ENCODE data around the gene SALL1. TPM values are rescaled to one million over a fixed set of nuclear protein-coding genes. Genes with fewer than 3 reads are reported as not detected.
A peak's percentile ranks its signal among the peaks of the same experiment; 100 is the strongest.

SALL1 gene
- total RNA-seq, 2 donors from 2014 or later = 122 to 172 TPM

DNA sequence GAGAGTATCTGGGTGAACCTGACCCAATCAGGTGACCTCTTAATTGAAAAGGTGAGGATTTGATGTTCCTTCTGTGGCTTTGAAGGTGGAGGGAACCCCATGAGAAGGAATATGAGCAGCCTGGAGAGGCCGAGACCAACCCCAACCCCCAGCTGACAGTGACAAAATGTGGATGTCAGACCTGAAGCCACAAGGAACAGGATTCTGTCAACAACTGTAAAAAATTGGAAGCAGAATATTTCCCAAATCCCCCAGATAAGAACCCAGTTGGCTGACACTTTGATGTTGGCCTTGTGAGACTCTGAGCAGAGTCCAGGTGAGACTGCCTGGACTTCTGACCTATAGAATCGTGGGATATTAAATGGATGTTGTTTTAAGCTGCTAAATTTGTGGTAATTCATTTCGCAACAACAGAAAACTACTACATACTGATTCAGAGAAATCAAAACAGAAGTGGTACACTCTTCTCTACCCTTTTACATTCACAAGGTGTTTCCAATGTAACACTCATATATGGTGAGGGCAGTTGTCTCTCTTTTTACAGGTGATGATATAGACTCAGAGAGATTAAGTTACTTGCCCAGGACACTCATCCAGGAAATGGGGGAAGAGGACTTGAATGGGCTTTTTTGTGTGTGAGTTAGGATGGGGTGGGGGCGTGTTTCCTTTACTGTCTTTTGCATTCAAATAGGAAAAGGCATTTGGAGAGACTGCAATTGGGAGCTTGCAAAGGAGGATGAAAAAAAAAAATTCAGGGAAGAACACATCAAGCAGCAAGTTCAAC, 29.8 kb upstream of the SALL1 start:
- TF ChIP-seq CTCF (conservative IDR thresholded peaks at IDR 0.05) = no peak
- Mint-ChIP-seq H3K27ac (peak overlapping the region; percentile 52), H3K9me3 (no peaks in the 10 kb centered on the region), H3K4me3 (no peak overlapping the region), H3K4me1 (peaks cover 46% of the 10 kb centered on the region), H3K36me3 (ENCODE audit: low read depth) (no peaks in the 10 kb centered on the region), H3K27me3 (ENCODE audit: insufficient read depth) (peaks cover 4% of the 10 kb centered on the region)
- Histone ChIP-seq H3K36me3 (ENCODE audit: control insufficient read depth, insufficient read depth, low read length) (no peaks in the 10 kb centered on the region), H3K9me3 (ENCODE audit: control insufficient read depth, low read length) (no peaks in the 10 kb centered on the region), H3K4me3 (ENCODE audit: low read length) (no peak overlapping the region), H3K9ac (ENCODE audit: extremely low read depth, low read length, poor library complexity, severe bottlenecking) (no peak overlapping the region), H3K27ac (ENCODE audit: low read depth, low read length) (no peak overlapping the region), H3K4me1 (ENCODE audit: control insufficient read depth, insufficient read depth, low read length) (peaks cover 26% of the 10 kb centered on the region), H3K27me3 (ENCODE audit: control insufficient read depth, insufficient read depth, low read length, poor library complexity, severe bottlenecking) (no peaks in the 10 kb centered on the region)
- 54 to 58% methylated on average over 2 to 4 of the region's 4 CpGs for WGBS, 2 experiments (ENCODE audit: insufficient coverage in 1 of 2, insufficient read length in 1 of 2)
- no peak for DNase-seq

GRCh38 chr16:51175081-51175480, 24.0 kb upstream of the SALL1 start:
- no peak overlapping the region for H3K9ac ChIP-seq (ENCODE audit: extremely low read depth, low read length, poor library complexity, severe bottlenecking)
- peaks cover 17% of the 10 kb centered on the region for H3K9me3 Mint-ChIP-seq

DNA sequence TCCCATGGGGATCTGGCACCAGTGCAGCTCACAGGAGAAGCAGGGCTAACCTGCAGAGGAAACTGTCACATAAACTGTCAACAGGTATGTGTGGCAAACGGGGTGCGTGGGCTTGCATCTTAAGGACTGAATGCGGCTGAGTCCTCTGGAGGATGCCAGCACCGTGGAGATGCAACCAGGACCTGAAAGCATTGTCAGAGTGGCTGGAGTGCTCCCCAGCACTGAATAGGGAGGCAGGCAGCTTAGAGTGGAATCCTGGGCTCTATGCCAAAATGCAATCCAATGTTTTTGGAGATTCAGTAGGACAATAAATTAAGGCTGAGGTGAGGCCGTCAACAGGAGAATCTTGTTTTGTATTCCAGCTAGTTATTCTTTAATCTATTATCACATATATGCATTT, 21.3 kb upstream of the SALL1 start:
- H3K4me3 Mint-ChIP-seq = no peak overlapping the region
- H3K9me3 ChIP-seq (ENCODE audit: control insufficient read depth, low read length) = peaks cover 16% of the 10 kb centered on the region
- H3K4me3 ChIP-seq (ENCODE audit: low read length) = no peak overlapping the region
- H3K4me1 Mint-ChIP-seq = no peaks in the 10 kb centered on the region
- no peak overlapping the region for H3K27ac ChIP-seq (ENCODE audit: low read depth, low read length)
- H3K9ac ChIP-seq (ENCODE audit: extremely low read depth, low read length, poor library complexity, severe bottlenecking) = no peak overlapping the region
- H3K9me3 Mint-ChIP-seq = peaks cover 23% of the 10 kb centered on the region
- H3K27me3 ChIP-seq (ENCODE audit: control insufficient read depth, insufficient read depth, low read length, poor library complexity, severe bottlenecking) = no peaks in the 10 kb centered on the region
- H3K36me3 Mint-ChIP-seq (ENCODE audit: low read depth) = peaks cover 14% of the 10 kb centered on the region
- no peaks in the 10 kb centered on the region for H3K4me1 ChIP-seq (ENCODE audit: control insufficient read depth, insufficient read depth, low read length)
- no peak for DNase-seq
- 89 to 95% methylated on average over 4 to 5 of the region's 5 CpGs for WGBS, 2 experiments (ENCODE audit: insufficient coverage in 1 of 2, insufficient read length in 1 of 2)
- H3K36me3 ChIP-seq (ENCODE audit: control insufficient read depth, insufficient read depth, low read length) = no peaks in the 10 kb centered on the region
- no peak for TF ChIP-seq CTCF (conservative IDR thresholded peaks at IDR 0.05)
- no peak overlapping the region for H3K27ac Mint-ChIP-seq
- H3K27me3 Mint-ChIP-seq (ENCODE audit: insufficient read depth) = peaks cover 19% of the 10 kb centered on the region

More at GRCh38 chr16:51175081-51175480, 24.0 kb upstream of the SALL1 start:
- Mint-ChIP-seq H3K4me1 (peaks cover 9% of the 10 kb centered on the region), H3K36me3 (ENCODE audit: low read depth) (peaks cover 10% of the 10 kb centered on the region), H3K27me3 (ENCODE audit: insufficient read depth) (peaks cover 11% of the 10 kb centered on the region), H3K4me3 (no peak overlapping the region), H3K27ac (no peak overlapping the region)
- no peak overlapping the region for H3K27ac ChIP-seq (ENCODE audit: low read depth, low read length)
- peaks cover 16% of the 10 kb centered on the region for H3K9me3 ChIP-seq (ENCODE audit: control insufficient read depth, low read length)
- H3K36me3 ChIP-seq (ENCODE audit: control insufficient read depth, insufficient read depth, low read length) = no peaks in the 10 kb centered on the region
- WGBS, 2 experiments (ENCODE audit: insufficient coverage in 1 of 2, insufficient read length in 1 of 2) = 97% methylated on average over 3 of the region's 3 CpGs; no CpG with 5 or more reads in 1 of the 2 experiments
- DNase-seq = no peak
- no peak for TF ChIP-seq CTCF (conservative IDR thresholded peaks at IDR 0.05)
- H3K4me3 ChIP-seq (ENCODE audit: low read length) = no peak overlapping the region
- no peaks in the 10 kb centered on the region for H3K27me3 ChIP-seq (ENCODE audit: control insufficient read depth, insufficient read depth, low read length, poor library complexity, severe bottlenecking)
- H3K4me1 ChIP-seq (ENCODE audit: control insufficient read depth, insufficient read depth, low read length) = peaks cover 11% of the 10 kb centered on the region

Data from endodermal cell (in vitro differentiated cells).